Measurements from ENCODE around the gene PRRG2.

PRRG2 gene

GRCh38 chr19:49581007-49581508 lies at the start of gene PRRG2:
Gene PRRG2 (plus strand): TSS chr19:49581316. CDS start chr19:49583220, 1,904 bp downstream.
- DNase-seq (no peak), ATAC-seq (no peak)
- peak within 1 kb of the TSS; percentile 94 to 96 for H3K27ac Mint-ChIP-seq
- peak within 1 kb of the TSS; percentile 93 to 95 for H3K4me3 Mint-ChIP-seq
- no peaks in the 10 kb centered on the region for H3K27me3 Mint-ChIP-seq
- H3K9me3 Mint-ChIP-seq = no peaks in the 10 kb centered on the region
- peaks cover 51% of the 10 kb centered on the region for H3K4me1 Mint-ChIP-seq

GRCh38 chr19:49533551-49534488 lies 47.3 kb upstream of the PRRG2 start:
- peak overlapping the region; percentile 75 to 91 for H3K4me3 Mint-ChIP-seq
- no peaks in the 10 kb centered on the region for H3K27me3 Mint-ChIP-seq
- no peaks in the 10 kb centered on the region for H3K9me3 Mint-ChIP-seq
- ATAC-seq (peak; percentile 90), DNase-seq (peak; percentile 77 to 84)
- peaks cover 28% of the 10 kb centered on the region for H3K4me1 Mint-ChIP-seq
- no peak overlapping the region for H3K27ac Mint-ChIP-seq

DNA sequence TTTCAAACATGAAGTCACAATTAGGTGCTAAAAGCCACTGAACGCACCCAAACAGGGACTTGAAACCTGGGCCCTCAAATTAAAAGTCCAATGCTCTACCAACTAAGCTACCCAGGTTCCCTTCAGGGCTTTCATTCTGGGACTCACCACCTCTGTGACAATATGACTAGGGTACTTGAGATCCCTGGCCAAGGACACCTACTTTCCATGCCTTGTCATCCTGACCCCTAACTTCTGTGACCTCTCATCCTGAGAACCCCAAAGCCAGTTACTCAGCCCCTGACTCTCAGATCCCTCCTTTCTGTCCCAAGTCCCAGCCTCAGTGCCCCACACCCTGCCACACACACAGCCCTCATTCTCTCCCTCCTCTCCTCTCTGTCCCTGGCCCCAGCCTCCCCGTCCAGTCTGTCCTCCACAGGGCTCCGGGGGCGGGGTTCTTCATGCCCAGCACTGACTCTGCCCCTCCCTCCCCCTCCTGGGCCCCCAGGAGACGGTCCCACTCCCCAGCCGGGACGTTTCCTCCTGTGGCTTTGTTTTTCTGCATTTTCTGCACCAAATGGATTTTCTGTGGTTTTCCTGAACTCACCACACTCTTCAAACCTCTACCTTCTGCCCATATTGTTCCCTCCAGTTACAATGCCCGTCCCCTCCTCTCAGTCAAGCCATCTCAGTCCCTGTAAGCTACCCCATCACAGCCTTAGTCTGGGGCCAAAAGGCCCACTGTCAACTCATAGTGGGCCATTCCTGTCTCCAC lies 46.3 kb upstream of the PRRG2 start:
- peak overlapping the region in 1 of 2 donors; percentile 28 for H3K27ac Mint-ChIP-seq
- no peaks in the 10 kb centered on the region for H3K27me3 Mint-ChIP-seq
- no peaks in the 10 kb centered on the region for H3K9me3 Mint-ChIP-seq
- ATAC-seq = peak; percentile 16
- peak overlapping the region; percentile 75 to 91 for H3K4me3 Mint-ChIP-seq
- DNase-seq = no peak
- H3K4me1 Mint-ChIP-seq = peaks cover 28% of the 10 kb centered on the region

DNA sequence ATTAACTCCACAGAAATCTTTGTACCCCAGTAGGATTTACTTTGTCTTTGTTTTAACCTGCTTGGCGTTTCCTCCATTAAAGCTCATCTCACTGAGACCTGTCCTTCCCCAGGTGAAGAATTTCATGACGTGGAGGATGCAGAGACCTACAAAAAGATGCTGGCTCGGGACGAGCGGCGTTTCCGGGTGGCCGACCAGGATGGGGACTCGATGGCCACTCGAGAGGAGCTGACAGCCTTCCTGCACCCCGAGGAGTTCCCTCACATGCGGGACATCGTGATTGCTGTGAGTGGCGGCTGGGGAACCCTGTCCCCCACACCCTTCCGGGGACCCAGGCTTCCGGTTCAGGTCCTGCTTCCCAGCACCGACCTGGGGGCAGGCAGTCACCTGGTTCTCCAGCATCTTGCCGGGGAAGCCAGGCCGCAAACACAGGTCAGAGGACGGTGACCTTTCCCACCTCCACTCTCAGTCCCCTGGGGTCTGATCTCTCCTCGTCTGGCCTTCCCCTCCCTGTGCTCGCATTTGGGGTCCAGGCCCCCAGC lies 44.1 kb upstream of the PRRG2 start:
- H3K4me3 Mint-ChIP-seq = no peak overlapping the region
- no peak for ATAC-seq
- no peak for DNase-seq
- H3K27ac Mint-ChIP-seq = no peak overlapping the region
- no peaks in the 10 kb centered on the region for H3K9me3 Mint-ChIP-seq
- no peaks in the 10 kb centered on the region for H3K27me3 Mint-ChIP-seq
- peaks cover 28% of the 10 kb centered on the region for H3K4me1 Mint-ChIP-seq

DNA sequence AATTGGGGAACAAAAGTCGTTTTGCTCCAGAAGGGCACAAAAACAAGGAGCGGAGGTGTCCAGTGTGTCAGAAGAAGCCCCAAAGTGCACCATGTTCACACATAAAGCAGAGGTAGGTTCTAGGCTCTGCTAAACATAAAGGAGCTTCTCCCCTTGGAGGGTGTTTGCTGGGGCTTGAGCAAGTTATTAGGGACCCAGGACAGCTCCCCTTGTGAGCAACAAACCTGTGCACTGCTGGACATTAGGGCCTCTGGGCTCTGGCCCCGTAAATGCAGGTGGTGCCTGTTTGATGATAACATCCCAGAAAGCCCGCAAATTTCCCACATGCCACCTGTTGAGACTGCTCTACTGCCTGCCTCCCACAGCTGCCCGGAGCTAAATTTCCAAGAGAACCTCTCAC lies 42.5 kb upstream of the PRRG2 start:
- no peaks in the 10 kb centered on the region for H3K27me3 Mint-ChIP-seq
- no peak overlapping the region for H3K4me3 Mint-ChIP-seq
- peaks cover 16% of the 10 kb centered on the region for H3K4me1 Mint-ChIP-seq
- H3K9me3 Mint-ChIP-seq = no peaks in the 10 kb centered on the region
- H3K27ac Mint-ChIP-seq = no peak overlapping the region
- DNase-seq = no peak
- ATAC-seq = no peak

GRCh38 chr19:49539192-49539952 lies 41.7 kb upstream of the PRRG2 start:
- H3K27me3 Mint-ChIP-seq = no peaks in the 10 kb centered on the region
- H3K4me3 Mint-ChIP-seq = no peak overlapping the region
- H3K27ac Mint-ChIP-seq = no peak overlapping the region
- peaks cover 12% of the 10 kb centered on the region for H3K4me1 Mint-ChIP-seq
- H3K9me3 Mint-ChIP-seq = no peaks in the 10 kb centered on the region
- DNase-seq (no peak), ATAC-seq (no peak)

DNA sequence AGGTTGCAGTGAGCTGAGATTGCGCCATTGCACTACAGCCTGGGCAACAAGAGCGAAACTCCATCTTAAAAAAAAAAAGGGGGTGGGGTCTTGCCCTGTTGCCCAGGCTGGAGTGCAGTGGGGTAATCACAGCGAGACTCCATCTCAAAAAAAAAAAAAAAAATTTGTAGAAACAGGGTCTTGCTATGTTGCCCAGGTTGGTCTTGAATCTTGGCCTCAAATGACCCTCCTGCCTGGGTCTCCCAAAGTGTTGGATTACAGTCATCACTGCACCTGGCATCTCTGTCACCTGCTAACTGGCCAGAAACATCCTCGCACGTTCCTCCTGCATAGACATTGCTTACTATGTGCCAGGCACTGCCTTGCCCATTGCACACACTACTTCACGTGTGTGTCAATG lies 39.2 kb upstream of the PRRG2 start:
- Mint-ChIP-seq H3K9me3 (no peaks in the 10 kb centered on the region), H3K27me3 (no peaks in the 10 kb centered on the region), H3K4me1 (peaks cover 3% of the 10 kb centered on the region), H3K4me3 (no peak overlapping the region), H3K27ac (no peak overlapping the region)
- ATAC-seq = no peak
- no peak for DNase-seq

DNA sequence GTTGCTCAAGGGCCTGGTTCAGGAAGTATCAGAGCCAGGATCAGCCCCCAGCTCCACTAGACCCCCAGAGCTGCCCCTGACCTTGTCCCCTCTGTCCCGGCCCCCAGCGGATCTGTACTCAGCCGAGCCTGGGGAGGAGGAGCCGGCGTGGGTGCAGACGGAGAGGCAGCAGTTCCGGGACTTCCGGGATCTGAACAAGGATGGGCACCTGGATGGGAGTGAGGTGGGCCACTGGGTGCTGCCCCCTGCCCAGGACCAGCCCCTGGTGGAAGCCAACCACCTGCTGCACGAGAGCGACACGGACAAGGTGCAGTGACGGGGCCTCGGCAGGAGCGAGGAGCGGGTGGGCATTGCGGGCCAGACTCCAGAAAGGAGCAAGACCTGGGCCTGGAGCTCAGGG lies 38.7 kb upstream of the PRRG2 start:
- Mint-ChIP-seq H3K4me3 (no peak overlapping the region), H3K9me3 (no peaks in the 10 kb centered on the region), H3K27ac (no peak overlapping the region), H3K27me3 (no peaks in the 10 kb centered on the region), H3K4me1 (peaks cover 9% of the 10 kb centered on the region)
- DNase-seq = no peak
- no peak for ATAC-seq

DNA sequence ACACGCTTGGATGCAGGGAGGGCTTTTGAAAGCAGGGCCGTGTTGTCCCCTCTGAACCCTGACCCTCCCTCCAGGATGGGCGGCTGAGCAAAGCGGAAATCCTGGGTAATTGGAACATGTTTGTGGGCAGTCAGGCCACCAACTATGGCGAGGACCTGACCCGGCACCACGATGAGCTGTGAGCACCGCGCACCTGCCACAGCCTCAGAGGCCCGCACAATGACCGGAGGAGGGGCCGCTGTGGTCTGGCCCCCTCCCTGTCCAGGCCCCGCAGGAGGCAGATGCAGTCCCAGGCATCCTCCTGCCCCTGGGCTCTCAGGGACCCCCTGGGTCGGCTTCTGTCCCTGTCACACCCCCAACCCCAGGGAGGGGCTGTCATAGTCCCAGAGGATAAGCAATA lies 38.1 kb upstream of the PRRG2 start:
- DNase-seq = no peak
- no peak overlapping the region for H3K4me3 Mint-ChIP-seq
- H3K27me3 Mint-ChIP-seq = no peaks in the 10 kb centered on the region
- H3K27ac Mint-ChIP-seq = no peak overlapping the region
- peaks cover 15% of the 10 kb centered on the region for H3K4me1 Mint-ChIP-seq
- ATAC-seq = no peak
- H3K9me3 Mint-ChIP-seq = no peaks in the 10 kb centered on the region

DNA sequence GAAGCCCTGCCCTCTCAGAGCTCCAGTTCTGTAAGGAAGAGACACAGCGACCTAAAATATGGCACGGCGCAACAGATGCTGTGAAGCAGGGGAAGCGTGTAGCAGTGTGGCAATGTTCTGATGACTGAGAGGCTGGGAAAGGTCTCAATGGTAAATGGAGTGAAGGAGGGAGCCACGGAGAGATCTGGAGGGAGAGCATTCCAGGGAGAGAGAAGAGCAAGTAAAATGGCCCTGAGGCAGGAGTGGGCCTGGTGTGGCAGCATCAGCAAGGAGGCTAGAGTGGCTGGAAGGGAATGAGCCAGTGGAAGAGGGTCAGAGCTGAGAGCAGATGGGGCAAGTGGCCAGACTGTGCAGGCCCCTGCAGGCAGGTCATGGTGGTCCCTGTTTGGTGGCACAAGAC lies 37.0 kb upstream of the PRRG2 start:
- Mint-ChIP-seq H3K9me3 (no peaks in the 10 kb centered on the region), H3K4me3 (no peak overlapping the region), H3K27ac (no peak overlapping the region), H3K4me1 (peaks cover 26% of the 10 kb centered on the region), H3K27me3 (no peaks in the 10 kb centered on the region)
- DNase-seq (no peak), ATAC-seq (no peak)

DNA sequence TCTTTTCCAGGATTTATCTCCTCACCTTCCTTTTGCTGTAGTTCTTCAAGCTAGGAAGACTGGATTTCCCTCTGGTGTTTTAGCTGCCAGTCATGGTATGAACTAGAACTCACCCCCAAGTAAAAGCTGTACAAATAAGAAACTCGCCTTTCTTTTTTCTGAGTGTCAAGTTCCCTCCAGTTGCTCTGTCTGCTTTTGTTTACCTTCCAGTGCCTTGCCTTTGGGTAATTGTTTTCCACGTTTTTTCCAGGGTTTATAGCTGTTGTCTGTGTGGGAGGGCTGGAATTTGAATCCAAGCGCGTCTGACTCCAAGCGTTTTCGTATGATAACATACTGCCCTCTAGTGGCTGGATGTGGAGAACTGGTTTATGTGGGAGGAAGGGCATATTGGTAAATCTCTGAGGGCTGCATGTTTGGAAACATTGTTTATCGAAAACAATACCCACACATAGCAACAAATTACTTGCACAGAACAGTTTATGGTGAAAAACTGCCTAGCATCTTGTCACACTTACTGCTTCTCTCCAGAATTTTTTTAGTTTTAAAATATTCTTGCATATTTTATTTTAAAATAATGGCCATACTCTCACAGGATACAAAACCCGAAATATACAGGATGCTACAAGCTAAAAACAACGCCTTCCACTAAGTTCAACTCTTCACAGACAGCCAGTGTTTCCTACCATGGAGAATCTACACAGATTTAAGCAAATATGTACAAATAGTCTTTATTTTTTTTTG lies 34.1 kb upstream of the PRRG2 start:
- no peaks in the 10 kb centered on the region for H3K9me3 Mint-ChIP-seq
- peak; percentile 59 to 62 for DNase-seq
- H3K27me3 Mint-ChIP-seq = no peaks in the 10 kb centered on the region
- H3K4me1 Mint-ChIP-seq = peaks cover 40% of the 10 kb centered on the region
- peak overlapping the region; percentile 67 to 84 for H3K4me3 Mint-ChIP-seq
- ATAC-seq = peak; percentile 67
- H3K27ac Mint-ChIP-seq = peak overlapping the region in 1 of 2 donors; percentile 61

GRCh38 chr19:49549045-49549444 lies 32.1 kb upstream of the PRRG2 start:
- peak overlapping the region in 1 of 2 donors; percentile 63 for H3K27ac Mint-ChIP-seq

GRCh38 chr19:49551531-49551930 lies 29.6 kb upstream of the PRRG2 start:
- no peaks in the 10 kb centered on the region for H3K9me3 Mint-ChIP-seq
- H3K27me3 Mint-ChIP-seq = no peaks in the 10 kb centered on the region
- DNase-seq (no peak), ATAC-seq (no peak)
- peak overlapping the region in 1 of 2 donors; percentile 19 for H3K4me3 Mint-ChIP-seq
- H3K4me1 Mint-ChIP-seq = peaks cover 85% of the 10 kb centered on the region
- peak overlapping the region in 1 of 2 donors; percentile 58 for H3K27ac Mint-ChIP-seq

More at GRCh38 chr19:49549045-49549444, 32.1 kb upstream of the PRRG2 start:
- H3K4me1 Mint-ChIP-seq = peaks cover 60% of the 10 kb centered on the region
- no peaks in the 10 kb centered on the region for H3K27me3 Mint-ChIP-seq
- peak overlapping the region in 1 of 2 donors; percentile 24 for H3K4me3 Mint-ChIP-seq
- DNase-seq = no peak
- ATAC-seq = no peak
- no peaks in the 10 kb centered on the region for H3K9me3 Mint-ChIP-seq

GRCh38 chr19:49552749-49553148 lies 28.4 kb upstream of the PRRG2 start:
- Mint-ChIP-seq H3K27me3 (no peaks in the 10 kb centered on the region), H3K4me1 (peaks cover 84% of the 10 kb centered on the region), H3K27ac (peak overlapping the region; percentile 87 to 92), H3K4me3 (peak overlapping the region; percentile 65 to 80), H3K9me3 (no peaks in the 10 kb centered on the region)
- ATAC-seq (no peak), DNase-seq (no peak)

Data from stimulated activated naive CD8-positive, alpha-beta T cell treated with anti-CD3 and anti-CD28 coated beads, Interleukin-15, amount 100 ng/mL, for 72 hours (primary cell).